ENCODE measurements around the gene BCORL1.

BCORL1 gene, protein sequence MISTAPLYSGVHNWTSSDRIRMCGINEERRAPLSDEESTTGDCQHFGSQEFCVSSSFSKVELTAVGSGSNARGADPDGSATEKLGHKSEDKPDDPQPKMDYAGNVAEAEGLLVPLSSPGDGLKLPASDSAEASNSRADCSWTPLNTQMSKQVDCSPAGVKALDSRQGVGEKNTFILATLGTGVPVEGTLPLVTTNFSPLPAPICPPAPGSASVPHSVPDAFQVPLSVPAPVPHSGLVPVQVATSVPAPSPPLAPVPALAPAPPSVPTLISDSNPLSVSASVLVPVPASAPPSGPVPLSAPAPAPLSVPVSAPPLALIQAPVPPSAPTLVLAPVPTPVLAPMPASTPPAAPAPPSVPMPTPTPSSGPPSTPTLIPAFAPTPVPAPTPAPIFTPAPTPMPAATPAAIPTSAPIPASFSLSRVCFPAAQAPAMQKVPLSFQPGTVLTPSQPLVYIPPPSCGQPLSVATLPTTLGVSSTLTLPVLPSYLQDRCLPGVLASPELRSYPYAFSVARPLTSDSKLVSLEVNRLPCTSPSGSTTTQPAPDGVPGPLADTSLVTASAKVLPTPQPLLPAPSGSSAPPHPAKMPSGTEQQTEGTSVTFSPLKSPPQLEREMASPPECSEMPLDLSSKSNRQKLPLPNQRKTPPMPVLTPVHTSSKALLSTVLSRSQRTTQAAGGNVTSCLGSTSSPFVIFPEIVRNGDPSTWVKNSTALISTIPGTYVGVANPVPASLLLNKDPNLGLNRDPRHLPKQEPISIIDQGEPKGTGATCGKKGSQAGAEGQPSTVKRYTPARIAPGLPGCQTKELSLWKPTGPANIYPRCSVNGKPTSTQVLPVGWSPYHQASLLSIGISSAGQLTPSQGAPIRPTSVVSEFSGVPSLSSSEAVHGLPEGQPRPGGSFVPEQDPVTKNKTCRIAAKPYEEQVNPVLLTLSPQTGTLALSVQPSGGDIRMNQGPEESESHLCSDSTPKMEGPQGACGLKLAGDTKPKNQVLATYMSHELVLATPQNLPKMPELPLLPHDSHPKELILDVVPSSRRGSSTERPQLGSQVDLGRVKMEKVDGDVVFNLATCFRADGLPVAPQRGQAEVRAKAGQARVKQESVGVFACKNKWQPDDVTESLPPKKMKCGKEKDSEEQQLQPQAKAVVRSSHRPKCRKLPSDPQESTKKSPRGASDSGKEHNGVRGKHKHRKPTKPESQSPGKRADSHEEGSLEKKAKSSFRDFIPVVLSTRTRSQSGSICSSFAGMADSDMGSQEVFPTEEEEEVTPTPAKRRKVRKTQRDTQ (N-terminal part only)

DNA sequence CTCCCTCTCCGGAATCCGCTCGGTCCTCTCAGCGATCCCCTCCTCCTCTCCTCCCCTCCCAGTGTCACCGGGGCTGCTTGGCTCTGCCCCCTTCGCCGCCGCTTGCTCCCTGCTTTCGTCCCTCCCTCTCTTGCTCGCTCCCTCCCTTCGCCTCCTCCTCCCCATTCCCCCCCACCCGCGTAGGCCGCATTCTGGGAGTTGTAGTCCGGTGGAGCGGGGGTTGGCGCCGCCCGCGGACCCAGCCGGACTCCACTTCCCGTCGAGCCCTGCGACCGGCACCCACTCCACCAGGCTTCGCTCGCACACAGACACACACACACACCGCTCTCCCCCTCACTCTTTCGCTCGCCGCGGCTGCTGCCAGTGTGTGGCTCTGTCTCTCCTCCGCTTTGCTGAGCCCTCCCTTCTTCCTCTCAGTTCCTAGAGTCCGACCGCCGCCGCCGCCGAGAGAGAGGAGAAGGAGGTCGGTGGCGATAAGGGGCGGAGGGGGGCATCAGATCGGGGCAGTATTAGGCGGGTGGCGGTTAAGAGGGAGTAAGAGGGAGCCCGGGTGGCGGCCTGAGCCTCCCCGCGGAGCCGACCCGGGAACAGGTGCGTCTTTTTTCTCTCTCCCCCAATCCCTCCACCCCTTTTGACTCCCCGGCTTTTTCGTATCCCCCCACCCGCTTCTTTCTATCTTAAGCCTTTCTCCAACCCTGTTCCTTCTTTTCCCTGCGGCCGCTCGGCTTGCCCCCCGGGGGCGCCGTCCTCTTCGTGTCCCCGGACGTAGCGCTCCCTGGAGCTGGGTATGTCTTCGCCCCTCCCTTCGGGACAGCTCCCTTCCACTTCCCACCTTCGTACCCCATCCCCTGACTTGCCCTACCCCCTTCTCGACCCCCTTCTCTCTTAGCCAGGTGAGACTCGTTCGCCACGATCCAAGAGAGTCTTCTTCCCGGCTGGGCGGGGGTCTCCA, at the start of gene BCORL1:
Gene BCORL1 (plus strand): TSS at position 336 of the 952 bp plus-strand sequence. CDS start 22,597 bp downstream, outside the sequence.
- Histone ChIP-seq H3K79me2 (ENCODE audit: control insufficient read depth, insufficient read depth, low read length, unreplicated experiment) (peaks cover 8% of the 10 kb centered on the region), H3K4me1 (ENCODE audit: control insufficient read depth, insufficient read depth, low read length, unreplicated experiment) (no peaks in the 10 kb centered on the region), H3K27ac (ENCODE audit: low read depth, low read length) (no peak within 1 kb of the TSS), H3K4me3 (ENCODE audit: low read depth, low read length) (no peak within 1 kb of the TSS; the same call in 1 of the 2 replicates), H3K27me3 (ENCODE audit: insufficient read depth, low read length) (no peaks in the 10 kb centered on the region), H3K36me3 (ENCODE audit: insufficient read depth, low read length) (no peaks in the 10 kb centered on the region), H2AFZ (ENCODE audit: low read length, unreplicated experiment) (no peak within 1 kb of the TSS)

DNA sequence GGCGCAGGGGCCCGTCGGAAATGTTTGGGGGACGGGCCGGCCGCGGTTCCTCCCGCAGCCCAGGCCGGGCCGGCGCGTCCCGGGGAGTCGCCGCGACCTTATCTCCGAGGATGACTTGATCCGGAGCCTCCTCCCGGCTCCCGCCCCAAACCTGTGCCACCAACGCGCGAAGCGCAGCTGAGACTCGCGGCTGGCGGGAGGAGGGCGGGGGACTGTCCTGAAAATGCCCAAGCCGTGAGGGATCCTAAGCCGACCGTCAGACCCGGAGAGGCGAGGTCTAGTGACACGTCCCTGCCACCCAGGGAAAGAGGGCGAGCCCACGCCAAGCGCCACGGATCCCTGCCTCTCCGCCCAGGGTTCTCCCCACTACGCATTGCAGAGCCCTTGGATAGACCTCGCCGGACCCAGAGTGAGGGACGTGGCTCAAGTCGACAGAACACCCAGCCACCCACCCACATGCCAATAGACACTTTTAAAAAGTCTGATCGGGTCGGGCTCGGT, 49.6 kb upstream of the BCORL1 start:
- no peaks in the 10 kb centered on the region; the same call in 1 of the 2 replicates for H3K27me3 ChIP-seq (ENCODE audit: insufficient read depth, low read length)
- no peaks in the 10 kb centered on the region for H3K79me2 ChIP-seq (ENCODE audit: control insufficient read depth, insufficient read depth, low read length, unreplicated experiment)
- peak overlapping the region; percentile 71 for H3K4me3 ChIP-seq (ENCODE audit: low read depth, low read length)
- no peak overlapping the region for H3K27ac ChIP-seq (ENCODE audit: low read depth, low read length)
- H2AFZ ChIP-seq (ENCODE audit: low read length, unreplicated experiment) = no peak overlapping the region
- H3K4me1 ChIP-seq (ENCODE audit: control insufficient read depth, insufficient read depth, low read length, unreplicated experiment) = no peaks in the 10 kb centered on the region
- H3K36me3 ChIP-seq (ENCODE audit: insufficient read depth, low read length) = no peaks in the 10 kb centered on the region

DNA sequence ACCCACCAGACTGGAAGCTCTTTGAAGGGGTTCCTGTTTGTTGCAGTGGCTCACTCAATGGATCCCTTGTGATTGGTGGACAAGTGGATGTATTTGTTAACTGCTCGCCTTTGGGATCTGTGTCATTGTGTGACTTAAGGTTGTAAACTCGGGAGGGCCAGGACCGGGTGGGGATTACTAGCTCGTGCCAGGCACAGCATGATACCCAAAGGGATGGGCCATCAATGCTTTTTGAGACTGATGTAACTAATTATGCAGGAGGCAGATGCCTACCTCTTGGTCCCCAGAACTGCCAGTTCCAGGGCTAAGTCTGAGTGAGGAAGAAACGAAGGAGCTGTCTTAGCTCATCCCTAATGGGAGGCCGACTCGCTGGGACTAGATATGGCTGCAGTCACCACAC, 48.7 kb upstream of the BCORL1 start:
- H3K4me1 ChIP-seq (ENCODE audit: control insufficient read depth, insufficient read depth, low read length, unreplicated experiment) = no peaks in the 10 kb centered on the region
- no peaks in the 10 kb centered on the region for H3K36me3 ChIP-seq (ENCODE audit: insufficient read depth, low read length)
- no peak overlapping the region for H2AFZ ChIP-seq (ENCODE audit: low read length, unreplicated experiment)
- no peaks in the 10 kb centered on the region; the same call in 1 of the 2 replicates for H3K27me3 ChIP-seq (ENCODE audit: insufficient read depth, low read length)
- no peak overlapping the region for H3K27ac ChIP-seq (ENCODE audit: low read depth, low read length)
- no peak overlapping the region for H3K4me3 ChIP-seq (ENCODE audit: low read depth, low read length)
- H3K79me2 ChIP-seq (ENCODE audit: control insufficient read depth, insufficient read depth, low read length, unreplicated experiment) = no peaks in the 10 kb centered on the region

DNA sequence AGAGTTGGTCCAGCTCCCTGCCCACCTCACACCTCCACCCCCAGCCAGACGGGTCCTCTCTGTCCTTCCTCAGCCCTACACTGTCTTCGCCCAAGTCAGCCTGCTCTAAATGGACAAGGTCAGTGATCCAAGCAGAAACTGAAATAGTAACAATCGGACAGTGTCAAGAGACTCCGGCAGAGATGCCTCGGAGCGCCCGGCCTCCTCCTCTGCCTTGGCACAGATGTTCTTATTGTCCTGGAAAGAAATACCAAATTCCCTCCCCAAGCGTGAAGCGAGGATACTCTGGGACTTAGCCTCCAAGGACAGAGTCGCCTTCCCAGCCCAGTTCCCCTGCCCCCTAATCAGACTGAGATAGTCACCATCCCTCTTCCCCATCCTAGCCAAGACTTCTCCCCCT, 48.0 kb upstream of the BCORL1 start:
- Histone ChIP-seq H3K27me3 (ENCODE audit: insufficient read depth, low read length) (no peaks in the 10 kb centered on the region; the same call in 1 of the 2 replicates), H3K4me3 (ENCODE audit: low read depth, low read length) (no peak overlapping the region), H3K4me1 (ENCODE audit: control insufficient read depth, insufficient read depth, low read length, unreplicated experiment) (no peaks in the 10 kb centered on the region), H2AFZ (ENCODE audit: low read length, unreplicated experiment) (no peak overlapping the region), H3K36me3 (ENCODE audit: insufficient read depth, low read length) (no peaks in the 10 kb centered on the region), H3K27ac (ENCODE audit: low read depth, low read length) (no peak overlapping the region), H3K79me2 (ENCODE audit: control insufficient read depth, insufficient read depth, low read length, unreplicated experiment) (no peaks in the 10 kb centered on the region)

DNA sequence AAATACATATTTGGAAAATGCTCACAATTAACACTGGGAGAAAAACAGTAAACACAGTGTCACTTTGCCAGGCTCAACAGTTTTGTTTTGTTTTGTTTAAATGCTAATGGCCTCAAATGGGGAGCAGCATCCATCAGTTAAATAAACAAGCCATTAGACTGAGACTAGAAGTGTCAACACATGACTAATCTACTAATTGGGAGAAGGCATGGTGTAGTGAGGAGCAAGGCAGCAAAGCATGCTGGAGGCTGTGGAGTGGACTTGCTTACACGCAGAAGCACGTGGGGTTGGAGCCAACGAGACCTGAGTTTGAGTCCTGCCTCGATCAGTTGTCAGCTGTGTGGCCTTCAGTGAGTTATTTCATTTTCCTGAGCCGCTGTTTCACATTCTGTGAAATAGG, 47.5 kb upstream of the BCORL1 start:
- Histone ChIP-seq H3K4me1 (ENCODE audit: control insufficient read depth, insufficient read depth, low read length, unreplicated experiment) (no peaks in the 10 kb centered on the region), H3K79me2 (ENCODE audit: control insufficient read depth, insufficient read depth, low read length, unreplicated experiment) (no peaks in the 10 kb centered on the region), H2AFZ (ENCODE audit: low read length, unreplicated experiment) (no peak overlapping the region), H3K36me3 (ENCODE audit: insufficient read depth, low read length) (no peaks in the 10 kb centered on the region), H3K27ac (ENCODE audit: low read depth, low read length) (no peak overlapping the region), H3K4me3 (ENCODE audit: low read depth, low read length) (no peak overlapping the region), H3K27me3 (ENCODE audit: insufficient read depth, low read length) (no peaks in the 10 kb centered on the region; the same call in 1 of the 2 replicates)

DNA sequence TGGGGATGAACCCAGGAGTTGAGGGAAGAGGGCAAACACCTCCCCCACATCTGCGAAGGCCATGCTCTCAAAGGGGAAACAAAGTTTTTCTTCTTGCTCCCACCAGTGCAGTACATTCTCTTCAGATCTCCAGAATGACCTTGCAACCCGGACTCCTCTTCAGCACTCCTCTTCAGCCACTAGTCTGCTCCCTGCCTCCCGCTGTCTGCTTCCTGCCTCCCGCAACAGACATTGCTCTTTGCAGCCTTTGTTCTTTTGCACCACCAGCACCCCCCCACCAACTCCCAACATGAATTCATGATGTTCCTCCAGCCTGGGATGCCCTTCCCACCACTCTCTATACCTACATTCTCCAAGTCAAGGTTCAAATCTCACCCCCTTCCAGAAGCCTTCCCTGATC, 44.4 kb upstream of the BCORL1 start:
- Histone ChIP-seq H2AFZ (ENCODE audit: low read length, unreplicated experiment) (no peak overlapping the region), H3K79me2 (ENCODE audit: control insufficient read depth, insufficient read depth, low read length, unreplicated experiment) (no peaks in the 10 kb centered on the region), H3K4me3 (ENCODE audit: low read depth, low read length) (no peak overlapping the region), H3K36me3 (ENCODE audit: insufficient read depth, low read length) (no peaks in the 10 kb centered on the region), H3K27ac (ENCODE audit: low read depth, low read length) (no peak overlapping the region), H3K4me1 (ENCODE audit: control insufficient read depth, insufficient read depth, low read length, unreplicated experiment) (no peaks in the 10 kb centered on the region), H3K27me3 (ENCODE audit: insufficient read depth, low read length) (no peaks in the 10 kb centered on the region; the same call in 1 of the 2 replicates)

DNA sequence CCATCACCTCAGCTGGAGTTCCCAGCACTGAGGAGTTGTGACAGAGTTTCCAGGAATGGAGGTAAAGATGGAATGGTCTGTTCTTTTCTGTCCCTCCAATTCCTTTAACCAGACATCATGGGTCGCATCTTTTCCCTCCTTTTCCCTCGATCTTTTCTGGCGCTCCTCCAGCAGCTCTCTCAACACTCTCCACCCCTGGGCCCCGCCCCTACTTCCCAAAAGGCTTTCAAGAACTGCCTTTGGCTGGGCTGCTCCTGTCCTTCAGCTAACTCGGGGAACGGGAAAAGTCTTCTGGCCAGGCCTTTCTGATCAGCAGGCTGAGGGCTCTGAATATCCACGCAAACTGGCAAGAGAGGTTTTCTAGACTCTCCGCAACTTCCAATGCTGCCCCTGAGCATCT, 42.4 kb upstream of the BCORL1 start:
- H3K27me3 ChIP-seq (ENCODE audit: insufficient read depth, low read length) = no peaks in the 10 kb centered on the region; the same call in 1 of the 2 replicates

DNA sequence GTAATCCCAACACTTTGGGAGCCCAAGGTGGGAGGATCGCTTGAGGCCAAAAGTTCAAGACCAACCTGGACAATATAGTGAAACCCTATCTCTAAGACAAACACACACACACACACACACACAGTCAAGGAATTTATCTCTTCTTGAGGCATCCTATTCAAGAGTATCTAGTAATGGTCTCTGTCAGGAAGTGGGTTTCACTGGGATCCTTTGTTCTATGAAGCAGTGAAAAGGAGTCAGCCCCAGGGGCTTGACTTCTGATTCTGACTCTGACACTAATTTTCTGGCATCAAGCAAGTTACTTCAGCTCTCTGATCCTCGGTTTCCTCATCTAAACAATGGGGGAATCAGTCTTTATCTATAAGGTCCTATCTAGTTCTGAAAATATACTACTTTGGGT, 41.7 kb upstream of the BCORL1 start:
- no peak overlapping the region for H2AFZ ChIP-seq (ENCODE audit: low read length, unreplicated experiment)
- no peaks in the 10 kb centered on the region; the same call in 1 of the 2 replicates for H3K27me3 ChIP-seq (ENCODE audit: insufficient read depth, low read length)
- no peak overlapping the region for H3K27ac ChIP-seq (ENCODE audit: low read depth, low read length)
- H3K4me3 ChIP-seq (ENCODE audit: low read depth, low read length) = no peak overlapping the region
- no peaks in the 10 kb centered on the region for H3K79me2 ChIP-seq (ENCODE audit: control insufficient read depth, insufficient read depth, low read length, unreplicated experiment)
- no peaks in the 10 kb centered on the region for H3K4me1 ChIP-seq (ENCODE audit: control insufficient read depth, insufficient read depth, low read length, unreplicated experiment)
- no peaks in the 10 kb centered on the region for H3K36me3 ChIP-seq (ENCODE audit: insufficient read depth, low read length)

More for the DNA sequence above, 42.4 kb upstream of the BCORL1 start:
- H3K36me3 ChIP-seq (ENCODE audit: insufficient read depth, low read length) = no peaks in the 10 kb centered on the region
- H3K27ac ChIP-seq (ENCODE audit: low read depth, low read length) = no peak overlapping the region
- H2AFZ ChIP-seq (ENCODE audit: low read length, unreplicated experiment) = no peak overlapping the region
- H3K4me3 ChIP-seq (ENCODE audit: low read depth, low read length) = no peak overlapping the region
- H3K79me2 ChIP-seq (ENCODE audit: control insufficient read depth, insufficient read depth, low read length, unreplicated experiment) = no peaks in the 10 kb centered on the region
- no peaks in the 10 kb centered on the region for H3K4me1 ChIP-seq (ENCODE audit: control insufficient read depth, insufficient read depth, low read length, unreplicated experiment)

DNA sequence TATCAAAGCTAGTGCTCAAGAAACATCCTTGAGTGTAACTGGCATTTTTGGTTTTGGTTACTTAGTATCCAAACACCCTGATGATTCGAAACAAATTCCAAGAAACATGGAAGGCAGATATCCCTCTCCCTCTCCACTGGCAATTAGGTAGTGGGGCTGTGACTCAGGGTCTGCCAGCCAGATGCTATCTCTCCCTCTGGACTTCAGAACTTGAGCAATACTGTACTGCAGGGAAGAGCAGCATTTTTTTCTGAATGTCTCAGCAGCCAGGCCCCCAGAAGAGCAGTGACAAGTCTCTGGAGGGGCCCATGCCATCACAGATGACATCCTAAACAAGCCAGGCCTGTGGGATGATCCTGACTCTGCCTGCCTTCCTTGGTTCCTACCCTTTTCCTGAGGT, 37.3 kb upstream of the BCORL1 start:
- Histone ChIP-seq H3K4me3 (ENCODE audit: low read depth, low read length) (no peak overlapping the region), H3K79me2 (ENCODE audit: control insufficient read depth, insufficient read depth, low read length, unreplicated experiment) (no peaks in the 10 kb centered on the region), H3K4me1 (ENCODE audit: control insufficient read depth, insufficient read depth, low read length, unreplicated experiment) (no peaks in the 10 kb centered on the region), H3K36me3 (ENCODE audit: insufficient read depth, low read length) (no peaks in the 10 kb centered on the region), H3K27ac (ENCODE audit: low read depth, low read length) (no peak overlapping the region), H2AFZ (ENCODE audit: low read length, unreplicated experiment) (no peak overlapping the region), H3K27me3 (ENCODE audit: insufficient read depth, low read length) (no peaks in the 10 kb centered on the region)

Data from ACC112 (cell line).